ENCODE results near the gene CACNA2D2. TPM values are rescaled to one million over a fixed set of nuclear protein-coding genes. Genes with fewer than 3 reads are reported as not detected.
A peak's percentile ranks its signal among the peaks of the same experiment; 100 is the strongest.

The CACNA2D2 gene
- total and polyA plus RNA-seq, 2 experiments from 2014 or later: 0.87 to 1.5 TPM

- Histone ChIP-seq H3K4me1 (ENCODE audit: insufficient read depth) (peaks cover 53% of the 10 kb centered on the region), H3K9me3 (ENCODE audit: low read depth) (no peaks in the 10 kb centered on the region), H3K27ac (peak overlapping the region; percentile 100), H3K9me2 (replicated peaks; ENCODE audit: insufficient read depth) (no peaks in the 10 kb centered on the region), H3K4me2 (peak overlapping the region; percentile 97), H4K20me1 (ENCODE audit: insufficient read depth, poor library complexity, severe bottlenecking) (peaks cover 3% of the 10 kb centered on the region), H3K27me3 (no peaks in the 10 kb centered on the region), H2AFZ (peak overlapping the region; percentile 71), H3K4me3 (peak overlapping the region; percentile 88), H3K36me3 (replicated peaks; ENCODE audit: insufficient read depth, low read depth) (no peaks in the 10 kb centered on the region), H3K79me2 (peaks cover 37% of the 10 kb centered on the region)
- no peak for TF ChIP-seq CTCF (IDR thresholded peaks at IDR 0.05; ENCODE audit: poor library complexity)
- no peak for TF ChIP-seq EZH2phosphoT487 (IDR thresholded peaks at IDR 0.05; ENCODE audit: low read depth, severe bottlenecking, unreplicated experiment)
- TF ChIP-seq EZH2 (IDR thresholded peaks at IDR 0.05; ENCODE audit: borderline replicate concordance): no peak
- peak; percentile 94 for DNase-seq (ENCODE audit: low spot score)
- WGBS (ENCODE audit: low lambda C conversion rate, missing lambda C conversion rate): under 1% methylated on average over 19 of the region's 45 CpGs
Measured at GRCh38 chr3:50320853-50321335, 182.5 kb downstream of the CACNA2D2 start.

GRCh38 chr3:50319894-50320625, 183.4 kb downstream of the CACNA2D2 start:
- Histone ChIP-seq H3K4me2 (peak overlapping the region; percentile 97), H3K4me3 (peak overlapping the region; percentile 88), H3K36me3 (replicated peaks; ENCODE audit: insufficient read depth, low read depth) (no peaks in the 10 kb centered on the region), H3K9me2 (replicated peaks; ENCODE audit: insufficient read depth) (no peaks in the 10 kb centered on the region), H4K20me1 (ENCODE audit: insufficient read depth, poor library complexity, severe bottlenecking) (peaks cover 3% of the 10 kb centered on the region), H2AFZ (no peak overlapping the region), H3K9me3 (ENCODE audit: low read depth) (no peaks in the 10 kb centered on the region), H3K79me2 (peaks cover 38% of the 10 kb centered on the region), H3K27me3 (no peaks in the 10 kb centered on the region), H3K4me1 (ENCODE audit: insufficient read depth) (peaks cover 53% of the 10 kb centered on the region), H3K27ac (peak overlapping the region; percentile 100)
- no peak for TF ChIP-seq CTCF (IDR thresholded peaks at IDR 0.05; ENCODE audit: poor library complexity)
- 85% methylated on average over 29 of the region's 29 CpGs for WGBS (ENCODE audit: low lambda C conversion rate, missing lambda C conversion rate)
- DNase-seq (ENCODE audit: low spot score): no peak

GRCh38 chr3:50319181-50319893, 184.1 kb downstream of the CACNA2D2 start:
- Histone ChIP-seq H3K79me2 (peaks cover 38% of the 10 kb centered on the region), H3K9me2 (replicated peaks; ENCODE audit: insufficient read depth) (no peaks in the 10 kb centered on the region), H3K36me3 (replicated peaks; ENCODE audit: insufficient read depth, low read depth) (no peaks in the 10 kb centered on the region), H2AFZ (no peak overlapping the region), H3K27me3 (no peaks in the 10 kb centered on the region), H3K4me3 (no peak overlapping the region), H3K27ac (peak overlapping the region; percentile 100), H4K20me1 (ENCODE audit: insufficient read depth, poor library complexity, severe bottlenecking) (peaks cover 3% of the 10 kb centered on the region), H3K9me3 (ENCODE audit: low read depth) (no peaks in the 10 kb centered on the region), H3K4me2 (peak overlapping the region; percentile 97), H3K4me1 (ENCODE audit: insufficient read depth) (peaks cover 51% of the 10 kb centered on the region)
- 96% methylated on average over 16 of the region's 16 CpGs for WGBS (ENCODE audit: low lambda C conversion rate, missing lambda C conversion rate)
- TF ChIP-seq CTCF (IDR thresholded peaks at IDR 0.05; ENCODE audit: poor library complexity): no peak
- no peak for TF ChIP-seq EZH2 (IDR thresholded peaks at IDR 0.05; ENCODE audit: borderline replicate concordance)
- TF ChIP-seq EZH2phosphoT487 (IDR thresholded peaks at IDR 0.05; ENCODE audit: low read depth, severe bottlenecking, unreplicated experiment): no peak
- no peak for DNase-seq (ENCODE audit: low spot score)
